Brain microvascular endothelial cell (primary cell): Measurements from ENCODE around the gene TDRKH.

Experiments used
- DNase-seq: peaks from one replicate; pipeline ENCODE4 v3.0.0-alpha.2; 2020
- H3K27ac ChIP-seq: fragments of 250-450 bp; sonication (Bioruptor Pico); 2 replicates; pipeline ENCODE4 v1.5.1; 2020; ENCODE audit warnings: mild to moderate bottlenecking, moderate library complexity
- H3K27me3 ChIP-seq: fragments of 250-450 bp; sonication (Bioruptor Pico); replicated peaks from 2 replicates; pipeline ENCODE4 v1.5.1; 2020; ENCODE audit warnings: mild to moderate bottlenecking
- H3K36me3 ChIP-seq: fragments of 250-450 bp; sonication (Bioruptor Pico); replicated peaks from 2 replicates; pipeline ENCODE4 v1.5.1; 2020; ENCODE audit warnings: mild to moderate bottlenecking
- H3K4me3 ChIP-seq: 2 replicates; pipeline ENCODE4 v1.5.1; 2011; ENCODE audit warnings: low read depth, mild to moderate bottlenecking, control low read depth, low read length, moderate library complexity
- in situ Hi-C: cut with HindIII; loops from 2 replicates; pipeline ENCODE4 v1.10.0; 2017; ENCODE audit warnings: low sequenced_read_pairs, low pct_ligation_motif_present
- TF ChIP-seq, protein P1 (sequence below): IDR thresholded peaks from 2 replicates; pipeline ENCODE4 v1.5.1; 2011; ENCODE audit warnings: low read depth, mild to moderate bottlenecking, moderate library complexity, low read length, control low read depth, inconsistent platforms; ENCODE audit errors: missing control alignments

TDRKH gene

DNA sequence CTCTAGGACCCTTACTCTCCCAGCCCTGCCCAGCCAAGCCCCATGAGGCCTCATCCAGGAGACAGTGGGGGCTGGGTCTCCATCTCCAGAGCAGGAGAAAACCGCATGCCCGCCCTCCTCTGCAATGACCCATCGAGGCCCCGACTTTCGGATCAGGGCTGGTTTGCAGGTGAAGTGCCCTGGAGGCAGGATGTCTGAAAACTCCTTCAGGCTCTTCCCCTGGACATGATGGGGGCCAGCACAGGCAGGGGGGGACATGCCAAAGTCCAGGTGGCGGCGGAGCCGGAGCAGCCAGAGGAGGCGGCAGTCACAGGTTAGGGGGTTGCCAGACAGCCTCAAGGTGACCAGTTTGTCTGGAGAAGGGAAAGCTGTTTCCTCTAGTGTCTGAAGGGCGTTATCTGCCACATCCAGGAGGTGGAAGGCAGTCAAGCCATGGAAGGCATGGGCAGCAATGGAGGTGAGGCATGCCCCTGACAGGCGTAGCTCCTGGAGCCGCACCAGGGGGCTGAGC lies 11.1 kb upstream of the TDRKH start:
- H3K27ac ChIP-seq, result no peak overlapping the region
- in situ Hi-C loops, result no loop called here
- H3K4me3 ChIP-seq, result no peak overlapping the region
- H3K27me3 ChIP-seq, result peaks cover 46% of the 10 kb centered on the region
- H3K36me3 ChIP-seq, result no peaks in the 10 kb centered on the region
- TF ChIP-seq, protein P1, sequence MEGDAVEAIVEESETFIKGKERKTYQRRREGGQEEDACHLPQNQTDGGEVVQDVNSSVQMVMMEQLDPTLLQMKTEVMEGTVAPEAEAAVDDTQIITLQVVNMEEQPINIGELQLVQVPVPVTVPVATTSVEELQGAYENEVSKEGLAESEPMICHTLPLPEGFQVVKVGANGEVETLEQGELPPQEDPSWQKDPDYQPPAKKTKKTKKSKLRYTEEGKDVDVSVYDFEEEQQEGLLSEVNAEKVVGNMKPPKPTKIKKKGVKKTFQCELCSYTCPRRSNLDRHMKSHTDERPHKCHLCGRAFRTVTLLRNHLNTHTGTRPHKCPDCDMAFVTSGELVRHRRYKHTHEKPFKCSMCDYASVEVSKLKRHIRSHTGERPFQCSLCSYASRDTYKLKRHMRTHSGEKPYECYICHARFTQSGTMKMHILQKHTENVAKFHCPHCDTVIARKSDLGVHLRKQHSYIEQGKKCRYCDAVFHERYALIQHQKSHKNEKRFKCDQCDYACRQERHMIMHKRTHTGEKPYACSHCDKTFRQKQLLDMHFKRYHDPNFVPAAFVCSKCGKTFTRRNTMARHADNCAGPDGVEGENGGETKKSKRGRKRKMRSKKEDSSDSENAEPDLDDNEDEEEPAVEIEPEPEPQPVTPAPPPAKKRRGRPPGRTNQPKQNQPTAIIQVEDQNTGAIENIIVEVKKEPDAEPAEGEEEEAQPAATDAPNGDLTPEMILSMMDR, result no peak
- no peak for DNase-seq

DNA sequence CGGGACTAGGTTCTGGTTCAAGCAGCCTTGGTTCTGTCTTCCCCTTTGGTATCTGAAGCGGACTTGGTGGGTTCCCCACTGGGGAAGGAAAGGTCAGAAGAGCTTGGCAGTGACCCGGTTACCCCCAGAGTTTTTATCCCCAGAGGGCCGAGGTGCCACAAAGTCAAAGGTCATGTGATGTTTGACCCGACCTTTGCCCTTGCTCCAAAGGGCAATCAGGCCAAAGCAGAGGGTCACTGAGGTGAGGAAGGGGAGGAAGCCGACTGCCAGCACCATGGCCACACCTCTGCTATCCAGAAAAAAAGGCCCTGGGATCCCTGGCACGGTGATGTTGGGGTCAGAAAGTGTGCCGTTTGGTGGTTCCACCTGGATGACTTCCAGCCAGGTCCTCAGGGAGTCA lies 10.5 kb upstream of the TDRKH start:
- H3K27me3 ChIP-seq, result peaks cover 43% of the 10 kb centered on the region
- H3K27ac ChIP-seq, result no peak overlapping the region
- no peaks in the 10 kb centered on the region for H3K36me3 ChIP-seq
- no peak for DNase-seq
- in situ Hi-C loops, result no loop called here
- H3K4me3 ChIP-seq, result no peak overlapping the region
- TF ChIP-seq, protein P1, result no peak

DNA sequence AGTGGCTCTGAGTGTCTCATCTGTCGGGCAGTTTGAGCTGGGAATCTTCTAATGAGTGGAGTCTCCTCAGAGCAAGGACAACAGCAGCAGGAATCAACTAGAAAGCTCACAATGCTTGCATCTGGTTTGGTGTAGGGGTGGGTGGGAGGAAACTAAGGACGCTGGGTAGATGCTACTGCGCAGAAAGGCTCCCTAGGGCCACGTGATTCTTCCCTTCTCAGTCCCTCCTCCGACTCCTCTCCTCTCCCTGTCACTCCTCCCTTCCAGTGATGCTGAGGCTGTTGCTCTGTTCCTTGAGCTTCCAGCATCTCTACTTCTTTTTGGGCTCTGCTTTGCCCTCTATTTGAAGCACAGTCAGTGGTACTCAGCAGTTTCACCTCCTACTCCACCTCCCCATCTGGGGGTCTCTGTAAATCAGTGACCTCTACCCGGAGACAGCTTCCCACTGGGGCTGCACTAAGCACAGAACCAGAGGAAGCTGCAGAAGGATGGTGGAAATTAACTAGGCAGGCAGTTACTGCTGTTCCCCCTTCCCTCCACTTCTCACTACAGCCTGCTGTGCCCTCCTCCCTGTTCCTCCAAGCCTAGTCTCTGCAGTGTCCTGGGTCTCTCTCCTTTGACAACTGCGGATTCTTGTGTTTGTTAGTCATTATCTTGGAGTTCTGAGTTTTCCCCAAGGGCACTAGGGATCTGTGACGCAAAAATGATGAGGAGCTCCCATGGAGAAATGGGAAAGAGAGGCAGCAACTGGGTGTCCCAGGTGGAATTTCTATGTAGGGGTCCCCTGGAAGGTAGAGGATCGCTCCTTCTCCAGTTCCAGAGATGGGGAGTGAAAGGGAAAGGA lies 9.1 kb upstream of the TDRKH start:
- H3K4me3 ChIP-seq, result no peak overlapping the region
- H3K36me3 ChIP-seq, result no peaks in the 10 kb centered on the region
- TF ChIP-seq, protein P1, result no peak
- peaks cover 36% of the 10 kb centered on the region for H3K27me3 ChIP-seq
- in situ Hi-C loops, result no loop called here
- H3K27ac ChIP-seq, result no peak overlapping the region
- no peak for DNase-seq

DNA sequence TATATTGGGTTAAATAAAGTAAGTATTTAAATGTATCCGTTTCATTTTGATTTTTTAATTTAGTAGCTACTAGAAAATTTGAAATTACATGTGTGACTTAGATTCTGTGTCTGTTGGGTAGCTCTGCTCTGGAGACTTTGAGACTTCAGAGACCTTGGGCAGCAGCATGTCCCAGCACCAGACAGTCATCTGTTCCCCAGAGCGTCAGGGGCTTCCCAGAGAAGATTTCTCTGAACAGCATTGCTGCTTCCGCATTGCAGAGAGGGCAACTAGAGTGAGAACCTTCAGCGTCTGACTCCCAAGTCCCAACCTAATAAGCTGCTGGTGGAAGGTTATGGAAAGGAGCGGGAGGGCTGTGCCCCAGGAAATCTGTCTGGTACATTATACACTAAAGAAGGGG lies 8.3 kb upstream of the TDRKH start:
- no peak for DNase-seq
- Histone ChIP-seq H3K27ac (no peak overlapping the region), H3K27me3 (peaks cover 31% of the 10 kb centered on the region), H3K36me3 (no peaks in the 10 kb centered on the region), H3K4me3 (no peak overlapping the region)
- in situ Hi-C loops, result no loop called here
- TF ChIP-seq, protein P1, result no peak

DNA sequence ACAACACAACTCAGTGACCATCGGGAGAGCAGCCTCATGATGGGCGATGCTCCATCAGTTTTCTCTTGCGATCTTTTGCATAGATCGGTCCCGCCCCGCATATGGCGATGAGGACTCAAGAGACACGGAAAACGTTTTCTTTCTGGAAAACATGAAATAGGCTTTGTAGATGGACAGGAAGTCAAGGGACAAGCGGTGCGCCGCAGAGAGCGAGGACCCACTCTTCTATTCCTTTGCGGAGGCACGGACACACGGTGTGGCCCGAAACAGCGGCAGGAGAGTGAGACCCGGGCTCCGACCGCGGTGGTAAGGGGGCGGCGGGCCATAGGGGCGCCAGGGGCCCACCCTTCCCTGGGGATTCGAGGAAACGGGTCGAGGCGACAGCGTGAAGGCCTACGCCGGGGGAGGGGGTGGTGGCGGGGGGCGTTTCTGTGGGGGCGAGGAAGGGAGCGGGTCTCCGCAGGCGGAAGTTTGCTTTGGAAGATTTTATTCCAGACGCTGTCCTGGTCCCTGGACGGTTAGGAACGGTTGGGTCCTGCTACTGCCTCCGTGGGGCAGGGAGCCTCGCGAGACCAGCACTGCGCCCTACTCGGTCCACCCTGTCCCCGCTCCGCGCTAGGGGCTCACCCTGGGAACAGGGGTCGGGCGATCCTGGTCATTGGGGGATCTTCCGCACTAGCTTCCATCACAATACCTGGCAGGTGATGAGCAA lies 796 bp upstream of the TDRKH start:
- peak; percentile 11 for DNase-seq
- peak overlapping the region; percentile 79 for H3K4me3 ChIP-seq
- TF ChIP-seq, protein P1, result no peak
- in situ Hi-C loops, result no loop called here
- no peaks in the 10 kb centered on the region for H3K27me3 ChIP-seq
- no peaks in the 10 kb centered on the region for H3K36me3 ChIP-seq
- no peak overlapping the region for H3K27ac ChIP-seq
